SK-N-SH treated with all-trans-retinoic acid at 6 μM for 48 hours (cell line): ENCODE measurements around the gene LENG1.

Experiments used
- ARNTL ChIP-seq: fragments of 450-650 bp; formaldehyde crosslinking; IDR thresholded peaks from 2 replicates; pipeline ENCODE4 v1.5.0; 2020; ENCODE audit warnings: low read depth, mild to moderate bottlenecking, moderate library complexity, borderline replicate concordance
- CSRNP3 ChIP-seq: fragments of 250-450 bp; sonication (Bioruptor Pico); IDR thresholded peaks from 2 replicates; pipeline ENCODE4 v1.5.1; 2021; ENCODE audit warnings: mild to moderate bottlenecking, moderate library complexity
- ESRRG ChIP-seq: fragments of 250-450 bp; sonication (Bioruptor Pico); IDR thresholded peaks from 2 replicates; pipeline ENCODE4 v1.6.1; 2021; ENCODE audit warnings: mild to moderate bottlenecking
- PATZ1 ChIP-seq: fragments of 250-450 bp; sonication (Bioruptor Pico); IDR thresholded peaks from 2 replicates; pipeline ENCODE4 v1.8.0; 2020; ENCODE audit warnings: mild to moderate bottlenecking, moderate library complexity, borderline replicate concordance
- POU6F1 ChIP-seq: fragments of 250-450 bp; sonication (Bioruptor Pico); IDR thresholded peaks from 2 replicates; pipeline ENCODE4 v1.8.0; 2021; ENCODE audit warnings: low read depth, mild to moderate bottlenecking, moderate library complexity, borderline replicate concordance
- RARB ChIP-seq: fragments of 250-450 bp; sonication (Bioruptor Pico); IDR thresholded peaks from 2 replicates; pipeline ENCODE4 v1.8.0; 2021; ENCODE audit warnings: mild to moderate bottlenecking, moderate library complexity
- TOX ChIP-seq: fragments of 250-450 bp; sonication (Bioruptor Pico); IDR thresholded peaks from 2 replicates; pipeline ENCODE4 v1.8.0; 2021; ENCODE audit warnings: mild to moderate bottlenecking, moderate library complexity, borderline replicate concordance
- ZFP3 ChIP-seq: fragments of 250-450 bp; sonication (Bioruptor Pico); IDR thresholded peaks from 2 replicates; pipeline ENCODE4 v1.5.0; 2020; ENCODE audit warnings: mild to moderate bottlenecking, moderate library complexity
- ZNF565 ChIP-seq: fragments of 450-650 bp; formaldehyde crosslinking; conservative IDR thresholded peaks from 2 replicates; pipeline ENCODE4 v1.5.0; 2020; ENCODE audit warnings: low read depth, mild to moderate bottlenecking, moderate library complexity
- ZNF70 ChIP-seq: fragments of 450-650 bp; formaldehyde crosslinking; IDR thresholded peaks from 2 replicates; pipeline ENCODE4 v1.5.0; 2020; ENCODE audit warnings: mild to moderate bottlenecking, moderate library complexity

- TF ChIP-seq ARNTL (CRISPR knock-in tag) (no peak), RARB (CRISPR knock-in tag) (no peak), CSRNP3 (CRISPR knock-in tag) (no peak), ZNF565 (CRISPR knock-in tag) (no peak), ZFP3 (CRISPR knock-in tag) (no peak), PATZ1 (CRISPR knock-in tag) (no peak), ESRRG (CRISPR knock-in tag) (no peak), TOX (CRISPR knock-in tag) (no peak), ZNF70 (CRISPR knock-in tag) (no peak), POU6F1 (no peak)
Measured at GRCh38 chr19:54206030-54206830, 46.7 kb upstream of the LENG1 start.
